Amniotic epithelial cell (primary cell): ENCODE measurements around the gene TCEANC2.
"Not testable (repeated sequence)": the region's sequence is repeated elsewhere in the genome, so short reads cannot be mapped to it uniquely, and the experiment has no call there.

Experiments used
- DNase-seq: peaks from one replicate; pipeline ENCODE4 v3.0.0-alpha.2; 2010; ENCODE audit warnings: low read depth

Gene TCEANC2

DNA sequence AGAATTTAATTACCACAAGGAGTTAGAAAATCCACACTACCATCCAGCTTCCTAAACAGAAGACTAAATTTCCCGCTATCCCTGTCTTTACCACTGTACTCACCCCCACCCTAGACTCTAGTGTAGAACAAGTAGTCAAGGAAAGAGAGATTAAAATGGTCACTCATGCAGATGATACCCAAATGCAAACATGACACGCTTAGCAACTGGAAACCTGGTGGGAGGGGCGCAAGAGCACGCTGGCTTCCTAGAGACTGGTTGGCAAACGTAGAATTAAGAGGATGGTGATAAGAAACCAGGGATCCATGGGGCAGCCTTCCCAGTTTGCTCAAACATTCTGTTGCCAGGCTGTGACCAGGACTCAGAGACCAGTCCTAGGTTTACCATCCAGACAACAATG, 25.6 kb upstream of the TCEANC2 start:
- peak; percentile 49 for DNase-seq

GRCh38 chr1:54028306-54029251, 24.8 kb upstream of the TCEANC2 start:
- peak; percentile 84 for DNase-seq

GRCh38 chr1:54037476-54037875, 15.9 kb upstream of the TCEANC2 start:
- no peak for DNase-seq

- no peak for DNase-seq
Observed at GRCh38 chr1:54041806-54042205, 11.6 kb upstream of the TCEANC2 start.

DNA sequence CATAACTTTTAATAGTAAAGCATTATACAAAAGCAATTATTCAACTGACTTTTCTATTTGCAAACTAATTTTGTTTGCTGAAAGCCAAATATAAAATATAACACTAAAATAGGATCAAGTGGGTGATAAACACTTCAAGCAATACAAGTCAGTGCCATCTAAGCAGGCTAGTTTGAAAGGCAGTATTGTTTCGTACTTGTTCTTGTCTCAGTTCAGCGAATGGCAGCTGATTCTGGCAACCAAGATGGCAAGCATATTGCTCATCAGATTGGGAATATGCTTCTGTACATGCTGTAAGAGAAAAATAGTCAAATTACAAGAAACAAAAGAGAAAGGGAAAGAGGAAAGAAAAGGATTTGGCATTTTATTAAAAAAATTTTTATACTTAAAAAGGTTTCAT, 7.9 kb upstream of the TCEANC2 start:
- DNase-seq: no peak

GRCh38 chr1:54046671-54047383, 6.6 kb upstream of the TCEANC2 start:
- DNase-seq: no peak

- peak; percentile 40 for DNase-seq
Observed at GRCh38 chr1:54047384-54048305, 5.8 kb upstream of the TCEANC2 start.

DNA sequence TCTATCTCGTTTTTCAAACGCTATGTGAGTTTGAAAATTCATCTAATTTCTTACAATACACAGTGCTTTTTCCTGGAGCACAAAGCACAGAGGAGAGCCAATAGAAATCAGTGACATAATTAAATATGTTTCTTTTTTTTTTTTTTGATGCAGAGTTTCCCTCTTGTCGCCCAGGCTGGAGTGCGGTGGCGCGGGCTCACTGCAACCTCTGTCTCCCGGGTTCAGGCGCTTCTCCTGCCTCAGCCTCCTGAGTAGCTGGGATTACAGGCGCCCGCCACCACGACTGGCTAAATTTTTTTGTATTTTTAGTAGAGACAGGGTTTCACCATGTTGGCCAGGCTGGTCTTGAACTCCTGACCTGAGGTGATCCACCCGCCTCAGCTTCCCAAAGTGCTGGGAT, 3.0 kb upstream of the TCEANC2 start:
- not testable (repeated sequence) for DNase-seq

DNA sequence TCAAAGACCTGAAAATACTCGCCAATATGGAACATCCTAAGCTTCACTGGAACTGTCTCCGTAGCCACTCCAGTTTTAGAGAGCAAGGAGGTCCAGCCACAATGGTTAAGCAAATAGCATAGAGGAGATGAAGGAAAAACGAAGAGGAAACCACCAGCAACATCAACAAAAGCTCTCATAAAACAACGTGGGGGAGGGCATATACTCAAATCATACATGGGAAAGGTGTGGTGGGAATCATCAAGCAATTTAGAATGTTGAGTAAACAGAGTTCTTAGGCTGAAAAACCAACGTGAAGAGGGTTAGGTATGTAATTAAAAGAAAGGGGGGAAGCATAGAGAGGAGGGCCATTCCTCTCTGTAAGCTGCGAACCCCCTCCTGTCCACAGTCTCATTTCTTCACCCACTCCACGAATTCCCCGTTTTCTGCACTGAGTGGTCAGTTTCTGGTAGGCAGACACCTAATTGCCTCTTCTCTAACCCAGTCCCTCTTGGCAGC, 1.4 kb upstream of the TCEANC2 start:
- peak; percentile 19 for DNase-seq

DNA sequence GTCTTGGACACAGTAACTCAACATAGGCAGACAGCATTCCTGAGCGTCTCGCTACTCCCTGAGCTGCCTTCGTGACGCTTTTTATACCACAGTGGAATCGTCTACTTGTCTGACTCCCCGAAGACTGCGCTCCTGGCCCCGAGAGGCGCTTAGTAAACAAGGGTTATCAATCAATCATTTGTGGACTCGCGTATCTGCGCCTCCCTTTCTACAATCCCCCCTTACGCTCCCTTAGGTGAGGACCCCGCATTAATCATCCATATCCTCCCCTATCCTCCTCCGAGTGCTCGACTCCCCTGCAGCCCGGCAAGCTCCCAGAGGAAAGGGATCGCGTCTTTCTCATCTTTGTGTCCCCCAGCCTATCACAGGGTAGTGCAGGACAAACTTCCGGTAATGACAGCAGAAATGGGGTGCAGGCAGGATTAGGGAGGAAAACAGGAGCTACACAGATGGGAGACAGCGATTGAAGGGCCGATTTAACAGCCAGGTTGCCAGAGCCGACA, 926 bp upstream of the TCEANC2 start:
- peak; percentile 73 for DNase-seq

DNA sequence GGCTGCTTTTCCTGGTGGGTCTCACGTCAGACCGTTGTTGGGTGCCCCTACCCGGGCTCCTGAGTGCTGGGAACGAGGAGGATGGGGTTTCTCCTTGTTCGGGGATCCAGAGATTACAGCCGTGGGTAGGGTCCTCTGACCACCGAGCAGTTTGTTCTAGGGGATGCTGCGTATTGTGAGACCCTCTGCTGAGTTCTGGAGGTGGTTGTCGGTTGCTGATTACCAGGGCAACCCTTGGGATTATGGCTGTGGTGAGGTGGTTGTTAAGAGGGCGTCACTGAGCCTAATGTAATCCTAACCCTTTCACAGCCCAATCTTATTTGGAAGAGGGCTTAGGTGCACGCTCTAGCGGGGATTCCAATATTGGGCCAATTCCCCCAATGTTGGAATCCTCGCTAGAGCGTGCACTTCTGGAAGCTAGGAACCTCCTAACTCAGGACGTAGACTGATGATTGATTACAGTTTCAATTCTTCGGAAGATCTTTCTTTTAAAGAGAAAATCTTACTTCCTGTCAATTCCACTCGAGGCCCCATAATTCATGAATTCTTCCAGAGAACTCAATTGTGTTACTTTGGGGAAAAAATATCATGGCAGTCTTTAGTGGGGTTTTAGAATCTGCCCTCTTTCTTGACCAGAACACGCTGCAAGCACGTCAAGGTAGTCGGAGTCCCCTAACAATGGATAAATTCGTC, 483 bp downstream of the TCEANC2 start:
- peak; percentile 10 for DNase-seq

- DNase-seq: no peak
Observed at GRCh38 chr1:54054438-54054749, 986 bp downstream of the TCEANC2 start.

- no peak for DNase-seq
Observed at GRCh38 chr1:54064299-54064698, 10.9 kb downstream of the TCEANC2 start.

DNA sequence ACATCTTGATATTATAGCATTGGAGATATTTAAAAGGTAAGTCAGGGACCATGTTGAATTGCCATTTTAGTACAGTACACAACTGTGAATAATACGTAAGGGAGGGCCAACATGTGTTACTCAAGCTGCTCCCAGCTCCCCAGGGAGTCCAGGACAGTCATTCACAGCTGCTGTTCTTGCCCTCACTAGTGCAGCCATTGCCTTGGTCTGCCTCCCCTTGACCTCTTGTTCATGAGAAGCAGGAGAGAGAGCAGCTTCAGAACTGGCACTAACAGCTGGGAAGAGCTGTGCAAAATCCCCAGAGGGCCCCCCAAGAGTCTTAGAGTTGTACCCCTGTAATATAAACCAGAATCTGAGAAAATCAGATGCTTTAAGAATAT, 16.4 kb downstream of the TCEANC2 start:
- no peak for DNase-seq

DNA sequence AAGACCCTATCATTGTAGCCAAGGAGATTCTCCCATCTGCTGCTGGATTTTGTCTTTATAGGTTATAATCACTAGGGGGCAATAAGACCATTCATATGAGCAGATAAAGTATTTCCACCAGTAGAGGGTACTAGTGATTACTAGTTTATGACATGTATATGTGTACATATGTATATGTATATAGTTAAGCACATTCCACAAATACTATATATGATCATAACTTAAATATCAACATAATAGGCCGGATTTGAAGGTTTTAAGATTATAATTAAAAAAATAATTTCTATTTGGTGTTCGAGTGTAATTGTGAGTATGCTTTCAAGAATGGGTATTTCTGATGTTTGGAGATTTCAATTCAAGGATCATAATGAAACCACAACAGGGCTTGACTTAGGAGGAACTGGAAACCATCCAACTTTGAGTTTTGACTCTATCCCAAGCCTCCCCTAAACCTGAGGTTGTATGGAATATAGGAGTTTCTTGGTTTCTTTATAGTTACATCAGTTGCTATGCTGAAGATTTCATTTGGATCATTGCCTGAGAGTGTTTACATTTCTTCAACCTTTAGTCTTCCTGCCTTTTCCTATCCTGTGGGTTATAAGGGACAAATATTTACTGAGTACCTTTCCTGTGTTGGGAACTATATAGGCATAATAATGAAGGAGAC, 16.9 kb downstream of the TCEANC2 start:
- DNase-seq: peak; percentile 54

GRCh38 chr1:54077359-54077758, 24.0 kb downstream of the TCEANC2 start:
- DNase-seq: no peak

DNA sequence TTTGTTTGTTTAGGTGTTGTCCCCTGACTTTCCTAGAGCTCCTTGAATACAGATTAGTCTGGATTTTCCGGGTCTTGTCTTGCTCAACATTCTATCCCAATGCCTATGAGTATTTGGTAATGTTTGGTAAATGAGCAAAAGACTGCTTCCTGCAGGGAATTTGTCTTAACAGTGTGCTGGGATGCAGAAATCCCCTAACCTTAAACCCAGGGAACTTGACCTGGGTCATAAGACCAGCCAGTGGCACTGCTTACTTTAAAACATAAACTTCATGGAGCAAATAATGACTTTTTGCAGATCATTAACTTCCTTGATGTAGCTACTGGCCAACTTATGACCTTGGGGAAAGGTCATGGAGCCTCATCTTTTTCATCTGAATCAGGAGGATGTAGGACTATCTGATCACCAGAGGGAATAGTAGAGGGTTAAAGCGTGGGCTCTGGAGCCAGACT, 27.2 kb downstream of the TCEANC2 start:
- no peak for DNase-seq

DNA sequence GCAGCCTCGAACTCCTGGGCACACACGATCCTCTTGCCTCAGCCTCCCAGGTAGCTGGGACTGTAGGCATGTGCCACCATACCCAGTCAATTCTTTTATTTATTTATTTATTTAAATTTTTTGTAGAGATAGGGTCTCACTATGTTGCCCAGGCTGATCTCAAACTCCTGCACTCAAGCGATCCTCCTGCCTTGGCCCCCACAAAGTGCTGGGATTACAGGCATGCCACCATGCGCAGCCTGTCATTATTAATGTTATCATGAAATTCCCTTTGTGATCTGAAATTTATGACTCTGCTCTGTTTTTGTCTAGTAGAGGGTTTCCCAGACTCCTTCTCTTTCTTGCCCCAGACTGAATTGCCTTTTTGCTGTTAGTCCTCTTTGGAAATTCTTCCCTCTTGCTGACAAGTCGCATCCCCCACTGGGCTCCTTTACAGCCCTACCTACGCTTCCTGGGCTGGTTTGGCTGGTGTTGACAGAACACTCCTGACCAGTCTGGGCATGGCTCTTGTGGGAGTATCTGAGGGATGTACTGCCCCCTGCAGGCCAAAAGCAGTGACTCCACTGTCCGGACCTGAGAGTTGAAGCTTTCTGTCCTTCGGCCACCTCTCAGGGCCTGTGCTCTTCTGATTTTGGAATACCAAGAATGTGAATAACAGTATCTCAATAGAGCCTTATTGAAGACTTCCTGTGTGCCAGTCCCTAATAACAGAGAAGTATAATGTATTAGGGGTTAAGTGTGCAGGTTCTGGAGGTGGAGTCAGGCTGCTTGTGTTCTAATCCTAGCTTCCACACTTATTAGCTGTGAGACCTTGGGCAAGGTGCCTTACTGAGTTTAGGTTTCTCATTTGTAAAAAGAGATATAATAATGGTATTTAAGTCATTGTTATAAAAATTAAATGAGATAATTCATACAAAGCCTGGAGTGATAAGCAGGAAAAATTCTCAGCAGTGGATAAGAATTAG, 28.2 kb downstream of the TCEANC2 start:
- DNase-seq: peak; percentile 77

GRCh38 chr1:54084794-54085193, 31.4 kb downstream of the TCEANC2 start:
- DNase-seq: no peak
